GF-D8 (cell line): ENCODE results near the gene FAP.

ENCODE experiments used
- DNase-seq: peaks from one replicate; lab custom pipeline; 2025; lab: John Stamatoyannopoulos, UW

FAP gene

DNA sequence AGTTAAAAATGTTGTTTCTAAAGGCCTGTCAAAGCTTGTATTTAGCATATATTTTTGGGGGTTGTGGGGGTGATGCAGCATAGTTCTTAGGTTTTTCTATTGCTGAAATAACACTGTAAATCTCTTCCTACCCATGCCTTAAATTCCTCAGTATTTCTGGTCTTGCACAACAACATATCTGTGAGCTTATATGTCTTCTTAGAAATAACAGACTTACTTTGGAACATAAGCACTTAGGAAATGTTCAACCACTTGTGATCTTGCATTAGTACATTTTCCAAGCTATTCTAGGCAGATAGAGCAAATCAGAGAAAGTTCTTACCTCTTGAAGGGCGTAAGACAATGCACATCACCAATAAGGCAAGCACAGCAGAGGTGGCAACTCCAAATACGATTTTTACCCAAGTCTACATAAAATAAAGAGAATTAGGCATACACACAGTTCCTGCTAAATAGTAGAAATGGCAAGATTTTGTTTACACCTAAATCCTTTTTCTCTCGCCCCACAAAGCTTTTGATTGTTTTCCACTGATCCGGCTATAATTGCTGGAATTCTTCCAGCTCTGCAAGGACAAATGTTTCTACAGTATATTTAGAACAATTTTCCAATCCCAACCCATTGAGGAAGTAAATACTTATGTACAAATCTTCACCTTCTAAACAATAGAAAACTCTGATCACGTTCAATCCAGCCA lies 512 bp downstream of the FAP start:
- DNase-seq: no peak

DNA sequence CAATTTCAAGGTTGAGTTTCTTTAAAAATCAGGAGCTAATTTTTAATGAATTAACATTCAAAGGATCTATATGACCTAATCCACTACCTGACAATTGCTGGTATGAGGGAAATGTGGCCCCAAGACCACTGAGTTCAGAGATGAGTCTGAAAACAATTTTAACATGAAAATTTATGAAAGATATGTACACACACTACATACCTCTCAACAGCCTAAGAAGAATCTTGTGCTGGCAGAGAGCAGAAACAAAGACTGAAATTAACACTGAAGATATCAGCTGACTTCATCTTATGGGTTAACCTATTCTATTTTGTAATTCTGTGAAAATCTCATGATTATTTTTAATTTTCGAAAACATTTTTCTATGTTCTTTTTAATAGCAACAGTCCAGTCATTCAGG lies 1.7 kb downstream of the FAP start:
- no peak for DNase-seq

DNA sequence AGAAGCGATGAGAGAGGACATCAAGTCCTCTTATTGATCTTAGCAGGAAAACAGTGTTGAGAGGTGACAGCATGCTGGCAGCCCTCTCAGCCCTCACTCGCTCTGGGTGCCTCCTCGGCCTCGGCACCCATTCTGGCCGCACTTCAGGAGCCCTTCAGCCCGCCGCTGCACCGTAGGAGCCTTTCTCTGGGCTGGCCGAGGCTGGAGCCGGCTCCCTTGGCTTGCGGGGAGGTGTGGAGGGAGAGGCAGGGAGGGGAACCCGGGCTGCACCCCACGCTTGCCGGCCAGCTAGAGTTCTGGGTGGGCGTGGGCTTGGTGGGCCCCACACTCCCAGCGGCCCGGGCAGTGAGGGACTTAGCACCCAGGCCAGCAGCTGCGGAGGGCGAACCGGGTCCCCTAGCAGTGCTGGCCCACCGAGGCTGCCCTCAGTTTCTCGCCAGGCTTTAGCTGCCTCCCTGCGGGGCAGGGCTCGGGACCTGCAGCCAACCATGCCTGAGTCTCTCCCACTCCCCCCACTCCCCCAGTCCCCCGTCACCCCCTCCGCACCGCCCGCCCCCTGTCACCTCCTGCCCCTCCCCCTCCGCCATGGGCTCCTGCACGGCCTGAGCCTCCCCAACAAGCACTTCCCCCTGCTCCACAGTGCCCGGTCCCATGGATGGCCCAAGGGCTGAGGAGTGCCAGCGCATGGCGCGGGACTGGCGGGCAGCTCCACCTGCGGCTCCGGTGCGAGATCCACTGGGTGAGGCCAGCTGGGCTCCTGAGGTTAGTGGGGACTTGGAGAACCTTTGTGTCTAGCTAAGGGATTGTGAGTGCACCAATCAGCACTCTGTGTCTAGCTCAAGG lies 8.4 kb downstream of the FAP start:
- DNase-seq: no peak

DNA sequence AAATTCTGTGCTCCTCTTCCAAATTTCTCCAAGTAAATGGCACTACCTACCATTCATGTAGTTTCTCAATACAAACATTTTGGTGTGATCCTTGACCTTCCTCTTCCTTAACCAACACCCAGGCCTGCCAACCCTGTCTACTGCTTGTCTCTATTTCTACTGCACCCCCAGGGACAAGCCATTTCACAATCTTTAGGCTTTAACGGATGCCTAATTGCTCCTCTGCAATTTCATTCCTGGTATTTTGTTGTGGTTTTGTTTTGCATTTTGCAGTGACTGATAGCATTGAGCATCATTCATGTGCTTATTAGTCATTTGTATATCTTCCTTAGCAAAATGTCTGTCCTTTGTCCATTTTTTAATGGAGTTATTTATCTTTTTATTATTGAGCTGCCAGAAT lies 10.0 kb downstream of the FAP start:
- DNase-seq: no peak

DNA sequence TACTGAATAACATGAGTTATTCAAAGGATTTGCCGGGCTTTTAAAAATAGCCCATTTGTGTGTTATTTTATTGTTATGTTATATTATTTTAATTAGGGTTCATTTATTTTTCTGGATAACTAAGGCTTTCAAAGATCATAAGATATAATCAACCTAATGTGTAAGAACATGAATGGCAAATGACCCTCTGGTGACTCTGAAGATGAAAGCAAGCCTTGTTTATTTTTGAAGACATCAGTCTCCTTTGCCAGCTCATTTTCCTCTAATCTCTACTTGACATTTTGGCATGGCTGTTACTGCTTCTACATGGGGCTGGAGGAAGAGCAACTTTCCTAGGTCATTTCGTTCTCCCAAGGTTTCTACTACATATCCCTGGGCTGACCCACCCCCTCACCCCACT lies 10.6 kb downstream of the FAP start:
- no peak for DNase-seq

DNA sequence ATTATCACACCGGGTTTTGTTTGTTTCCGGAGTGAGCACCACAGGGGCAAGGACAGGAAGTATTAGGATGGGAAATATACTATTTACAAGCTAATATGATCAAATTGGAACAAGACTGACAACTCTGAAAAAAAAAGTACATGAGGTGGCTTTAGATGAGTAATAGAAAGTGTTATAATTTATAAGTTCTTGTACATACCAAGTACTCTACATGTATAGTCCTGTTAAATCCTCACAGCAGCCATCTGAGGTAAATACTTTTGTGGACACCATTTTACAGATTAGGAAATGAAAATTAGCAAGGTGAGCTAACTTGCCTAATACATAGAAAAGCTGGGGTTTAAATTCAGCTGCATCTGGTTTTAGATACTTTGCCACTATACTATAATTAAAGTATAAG lies 11.2 kb downstream of the FAP start:
- no peak for DNase-seq

DNA sequence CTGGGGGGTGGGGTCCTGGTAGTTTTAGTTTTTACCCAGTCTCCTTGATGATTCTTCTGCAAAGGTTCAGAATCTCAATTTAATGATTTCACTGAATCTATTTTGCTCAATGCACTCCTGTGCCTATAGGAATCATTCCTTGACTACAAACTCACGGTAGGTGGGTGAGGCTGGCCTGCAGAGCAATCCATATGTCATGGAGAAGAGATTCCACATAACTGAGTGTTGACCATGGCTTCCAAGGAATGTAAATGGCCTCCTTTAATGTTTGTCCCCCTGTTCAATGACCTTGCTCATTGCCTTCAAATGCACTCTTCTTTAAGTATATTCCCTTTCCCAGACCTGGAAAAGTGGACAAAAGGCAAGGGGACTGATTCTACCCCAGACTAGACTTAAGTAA lies 12.5 kb downstream of the FAP start:
- DNase-seq: no peak

DNA sequence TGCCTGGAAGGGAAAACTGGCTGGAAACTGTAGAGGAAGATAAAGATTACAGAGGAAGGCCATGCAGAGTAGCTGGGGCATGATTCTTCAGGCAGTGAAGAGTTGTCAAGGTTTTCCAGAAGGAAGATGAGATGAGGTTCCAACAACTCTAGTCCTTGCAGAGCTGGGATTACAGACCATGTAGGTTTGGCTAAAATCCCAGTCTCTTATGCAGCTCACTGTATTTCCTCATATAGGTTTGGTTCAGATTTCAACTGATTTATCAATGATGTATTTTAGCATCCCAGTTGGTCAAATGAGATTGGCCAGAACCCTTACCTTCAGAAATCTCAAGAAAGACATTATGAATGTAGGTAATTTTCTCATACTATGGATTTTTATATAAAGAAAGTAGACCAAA lies 16.4 kb downstream of the FAP start:
- no peak for DNase-seq

DNA sequence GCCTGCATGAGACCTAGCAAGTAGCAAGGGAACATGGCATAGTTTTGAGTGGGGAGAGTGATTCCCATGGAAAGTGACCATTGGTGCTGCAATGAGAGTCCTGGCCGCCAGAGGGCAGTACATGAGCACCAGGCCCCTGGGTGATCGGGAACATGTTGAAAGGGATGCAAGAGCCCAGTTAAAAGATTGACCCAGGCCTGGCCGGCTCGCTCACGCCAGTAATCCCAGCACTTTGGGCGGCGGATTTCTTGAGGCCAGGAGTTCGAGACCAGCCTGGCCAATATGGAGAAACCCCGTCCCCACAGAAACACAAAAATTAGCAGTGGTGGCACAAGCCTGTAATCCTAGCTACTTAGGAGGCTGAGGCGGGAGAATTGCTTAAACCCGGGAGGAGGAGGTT lies 22.2 kb downstream of the FAP start:
- no peak for DNase-seq

- no peak for DNase-seq
Observed at GRCh38 chr2:162220368-162220767, 22.9 kb downstream of the FAP start.

- no peak for DNase-seq
Observed at GRCh38 chr2:162219426-162219825, 23.8 kb downstream of the FAP start.

DNA sequence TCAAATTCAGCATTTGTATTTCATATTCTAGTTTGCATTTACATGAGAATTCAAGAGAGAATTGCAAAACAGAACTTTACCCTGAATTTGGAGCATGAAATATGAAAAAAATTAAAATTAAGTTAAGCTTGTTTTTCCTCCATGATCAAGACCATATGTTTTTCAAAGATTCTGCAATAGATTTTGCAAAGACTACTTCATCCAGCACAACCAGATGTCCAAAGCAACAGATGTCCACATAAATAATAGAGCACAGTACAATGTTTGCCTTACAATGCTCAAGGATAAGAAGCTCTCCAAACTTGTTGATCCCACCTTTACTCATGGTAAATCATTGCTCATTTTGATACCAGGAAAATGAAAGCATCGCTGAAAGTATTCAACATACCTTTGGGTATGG lies 25.6 kb downstream of the FAP start:
- no peak for DNase-seq

GRCh38 chr2:162215162-162215561 lies 28.1 kb downstream of the FAP start:
- DNase-seq: no peak

- no peak for DNase-seq
Observed at GRCh38 chr2:162212366-162212765, 30.9 kb downstream of the FAP start.

GRCh38 chr2:162211732-162212131 lies 31.5 kb downstream of the FAP start:
- no peak for DNase-seq

GRCh38 chr2:162210385-162210784 lies 32.9 kb downstream of the FAP start:
- DNase-seq: no peak

- no peak for DNase-seq
Observed at GRCh38 chr2:162202203-162202602, 41.0 kb downstream of the FAP start.

DNA sequence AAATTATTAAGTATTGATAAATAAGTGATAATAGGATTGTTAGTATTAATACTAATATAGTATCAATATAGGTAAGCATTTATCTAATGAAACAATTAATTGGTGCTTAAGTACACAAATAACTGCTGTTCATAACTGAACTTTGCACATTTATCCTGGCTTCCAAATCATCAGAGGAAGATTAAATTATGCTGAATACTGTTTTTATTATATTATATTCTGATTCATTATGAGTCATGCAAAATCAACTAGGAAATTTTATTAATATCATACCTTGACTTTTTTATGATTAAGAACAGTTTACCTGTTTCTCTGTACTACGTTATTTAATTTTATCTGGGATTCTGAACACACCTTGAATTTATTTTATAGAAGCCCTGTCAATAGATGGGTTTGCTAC lies 42.6 kb downstream of the FAP start:
- DNase-seq: no peak

- DNase-seq: no peak
Observed at GRCh38 chr2:162199913-162200312, 43.3 kb downstream of the FAP start.

- no peak for DNase-seq
Observed at GRCh38 chr2:162198239-162198638, 45.0 kb downstream of the FAP start.

- DNase-seq: no peak
Observed at GRCh38 chr2:162197069-162197825, 46.0 kb downstream of the FAP start.

DNA sequence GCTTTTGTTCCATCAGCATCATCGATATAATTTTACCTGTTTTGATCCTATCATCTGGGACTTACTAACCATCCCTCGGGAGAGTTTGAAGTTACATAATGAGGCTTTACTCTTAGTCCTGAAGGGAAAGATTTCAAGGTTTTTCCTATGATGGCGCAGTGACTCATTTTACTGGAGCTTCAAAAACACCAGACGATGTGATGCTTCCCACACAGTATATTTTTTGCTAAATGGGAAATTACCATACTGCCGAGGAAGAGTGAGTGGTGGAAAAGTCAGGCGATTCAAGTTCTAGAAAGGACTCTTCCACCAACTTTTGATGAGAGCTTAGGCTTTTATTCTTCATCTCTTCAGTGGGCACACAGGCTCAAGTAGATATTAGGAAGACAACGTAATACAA lies 46.6 kb downstream of the FAP start:
- DNase-seq: no peak

GRCh38 chr2:162188451-162188850 lies 54.8 kb downstream of the FAP start:
- no peak for DNase-seq
